ENCODE measurements around the gene LRRC56.
"Not testable (repeated sequence)": the region's sequence is repeated elsewhere in the genome, so short reads cannot be mapped to it uniquely, and the experiment has no call there.

The LRRC56 gene

DNA sequence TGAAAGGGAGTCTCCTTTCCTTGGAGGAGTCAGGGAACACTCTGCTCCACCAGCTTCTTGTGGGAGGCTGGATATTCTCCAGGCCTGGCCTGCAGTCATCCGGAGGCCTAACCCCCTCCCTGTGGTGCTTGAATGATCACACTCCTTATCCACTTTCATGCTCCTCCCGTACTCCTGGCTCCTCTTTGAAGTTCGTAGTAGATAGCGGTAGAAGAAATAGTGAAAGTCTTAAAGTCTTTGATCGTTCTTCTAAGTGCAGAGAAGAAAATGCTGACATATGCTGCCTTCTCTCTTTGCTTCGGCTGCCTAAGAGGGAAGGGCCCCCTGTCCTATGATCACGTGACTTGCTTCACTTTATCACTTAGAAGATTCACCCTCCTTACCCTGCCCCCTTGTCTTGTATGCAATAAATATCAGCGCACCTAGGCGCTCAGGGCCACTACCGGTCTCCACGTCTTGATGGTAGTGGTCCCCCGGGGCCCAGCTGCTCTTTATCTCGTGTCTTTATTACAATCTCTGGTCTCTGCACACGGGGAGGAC lies 36.8 kb downstream of the LRRC56 start:
- not testable (repeated sequence) for H3K27me3 ChIP-seq (ENCODE audit: control insufficient read depth, insufficient read depth, low read length); H3K9ac ChIP-seq (ENCODE audit: low read length); H3K36me3 ChIP-seq (ENCODE audit: control insufficient read depth, insufficient read depth, low read length); H3K9me3 ChIP-seq (ENCODE audit: control insufficient read depth, low read length); H3K4me3 ChIP-seq (ENCODE audit: low read length)
- peaks cover 35% of the 10 kb centered on the region for H3K4me1 ChIP-seq (ENCODE audit: control insufficient read depth, insufficient read depth, low read length)

DNA sequence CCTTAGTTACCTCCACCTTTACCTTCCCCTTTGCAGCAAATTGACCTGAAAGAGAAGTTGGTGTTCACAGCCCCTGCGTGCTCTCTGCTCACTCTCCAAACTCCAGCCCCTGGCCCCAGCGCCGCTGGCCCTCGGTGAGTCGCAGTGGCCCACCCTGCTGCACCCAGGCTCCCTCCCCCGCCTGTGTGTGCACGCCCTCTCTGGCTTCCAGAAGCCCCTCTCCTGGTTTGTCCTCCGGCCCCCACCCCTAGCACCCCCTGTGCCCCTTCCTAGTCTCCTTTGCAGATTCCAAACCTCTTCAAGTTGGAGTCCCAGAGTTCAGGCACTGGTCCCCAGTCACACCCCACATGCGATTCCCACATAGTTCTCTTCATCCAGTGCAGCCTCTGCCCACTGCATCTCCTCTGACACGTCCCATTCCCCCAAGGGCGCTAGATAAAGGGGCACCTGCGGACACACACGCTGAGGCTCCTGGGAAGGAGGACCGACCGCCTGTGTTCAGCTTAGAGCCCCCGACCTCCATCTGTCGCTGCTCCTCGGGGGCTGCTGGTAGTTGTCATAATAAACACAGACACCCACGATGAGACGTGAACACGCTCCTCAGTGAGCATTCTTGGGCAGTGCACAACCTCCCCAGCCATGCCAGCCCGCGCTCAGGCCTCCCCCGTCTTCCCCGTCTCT lies 37.4 kb downstream of the LRRC56 start:
- no peaks in the 10 kb centered on the region for H3K9me3 ChIP-seq (ENCODE audit: control insufficient read depth, low read length)
- H3K36me3 ChIP-seq (ENCODE audit: control insufficient read depth, insufficient read depth, low read length): no peaks in the 10 kb centered on the region
- H3K4me1 ChIP-seq (ENCODE audit: control insufficient read depth, insufficient read depth, low read length): peaks cover 39% of the 10 kb centered on the region
- peak overlapping the region; percentile 19 for H3K4me3 ChIP-seq (ENCODE audit: low read length)
- H3K27me3 ChIP-seq (ENCODE audit: control insufficient read depth, insufficient read depth, low read length): peaks cover 7% of the 10 kb centered on the region
- H3K9ac ChIP-seq (ENCODE audit: low read length): peak overlapping the region; percentile 55

DNA sequence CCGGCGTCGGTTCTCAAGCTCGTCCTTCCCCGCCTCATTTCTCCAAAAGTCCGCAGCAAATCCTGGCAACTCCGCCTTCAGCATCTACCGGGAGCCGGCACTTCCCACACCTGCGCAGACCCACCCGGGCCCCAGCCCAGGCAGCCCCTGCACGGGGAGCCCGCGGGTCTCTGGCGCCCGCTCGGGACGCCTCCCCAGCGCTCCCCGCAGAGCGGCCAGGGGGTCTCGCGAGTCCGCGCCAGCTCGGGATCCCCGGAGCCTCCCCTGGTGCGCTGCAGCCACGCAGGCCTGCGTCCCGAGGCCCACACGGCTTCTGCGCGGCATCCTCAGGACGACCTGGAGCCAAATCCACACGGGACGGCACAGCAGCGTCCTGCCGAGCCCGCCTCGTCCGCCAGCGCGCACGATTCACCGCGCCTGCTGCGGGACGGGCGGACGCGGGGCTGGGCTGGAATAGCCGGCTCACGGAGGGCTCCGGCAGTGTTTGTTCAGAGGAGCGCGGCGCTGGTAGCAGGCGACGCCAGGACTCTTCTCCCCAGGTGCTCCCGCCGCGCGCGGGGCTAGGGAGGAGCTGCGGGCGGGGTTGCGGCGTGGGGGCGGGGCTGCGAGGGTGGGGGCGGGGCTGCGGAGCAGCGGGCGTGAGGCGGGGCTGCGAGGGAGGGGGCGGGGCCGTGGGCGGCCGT lies 38.1 kb downstream of the LRRC56 start:
- H3K4me3 ChIP-seq (ENCODE audit: low read length): peak overlapping the region; percentile 19
- H3K4me1 ChIP-seq (ENCODE audit: control insufficient read depth, insufficient read depth, low read length): peaks cover 45% of the 10 kb centered on the region
- H3K9ac ChIP-seq (ENCODE audit: low read length): peak overlapping the region; percentile 55
- H3K27me3 ChIP-seq (ENCODE audit: control insufficient read depth, insufficient read depth, low read length): peaks cover 7% of the 10 kb centered on the region
- H3K36me3 ChIP-seq (ENCODE audit: control insufficient read depth, insufficient read depth, low read length): no peaks in the 10 kb centered on the region
- H3K9me3 ChIP-seq (ENCODE audit: control insufficient read depth, low read length): no peaks in the 10 kb centered on the region

DNA sequence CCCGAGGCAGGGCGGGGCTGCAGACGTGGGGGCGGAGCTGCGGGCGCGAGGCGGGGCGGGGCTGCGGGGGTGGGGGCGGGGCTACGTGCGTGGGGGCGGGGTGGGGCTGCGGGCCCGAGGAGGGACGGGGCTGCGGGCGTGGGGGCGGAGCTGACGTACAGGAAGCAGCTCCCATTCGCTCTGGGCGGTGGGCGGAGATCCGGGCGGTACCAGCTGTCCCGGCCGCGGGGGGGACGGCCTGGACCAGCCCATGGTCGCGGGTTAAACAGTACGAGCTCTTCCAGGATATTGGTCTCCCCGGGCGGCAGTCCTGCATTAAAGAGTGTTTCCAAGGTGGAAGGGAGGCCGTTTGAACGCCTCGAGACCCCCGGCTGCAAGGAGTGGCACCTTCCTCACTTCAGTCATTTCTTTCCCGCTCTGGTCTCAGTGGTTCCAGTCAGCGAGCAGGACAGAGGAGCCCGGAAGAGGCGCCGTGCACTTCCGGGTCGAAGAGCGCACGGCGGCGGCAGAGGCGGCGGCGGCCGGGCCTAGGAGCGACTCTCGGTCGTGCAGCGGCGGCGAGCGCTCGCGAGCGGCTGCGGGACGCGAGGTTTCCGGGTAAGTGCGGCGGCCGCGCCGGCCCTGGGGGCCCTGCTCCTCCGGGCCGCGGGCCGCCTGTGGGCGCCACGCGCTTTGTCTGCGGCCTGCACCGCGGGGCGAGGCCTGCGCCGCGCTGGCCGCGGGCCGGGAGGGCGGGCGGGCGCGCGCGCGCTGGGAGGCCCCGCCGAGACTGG lies 38.9 kb downstream of the LRRC56 start, which contains the start of gene PHRF1:
PHRF1 (plus strand) TSS at position 475 of the 773 bp plus-strand sequence. CDS start 5,043 bp downstream, outside the sequence.
- no peaks in the 10 kb centered on the region for H3K36me3 ChIP-seq (ENCODE audit: control insufficient read depth, insufficient read depth, low read length)
- no peaks in the 10 kb centered on the region for H3K9me3 ChIP-seq (ENCODE audit: control insufficient read depth, low read length)
- peak within 1 kb of the TSS; percentile 84 for H3K9ac ChIP-seq (ENCODE audit: low read length)
- H3K4me3 ChIP-seq (ENCODE audit: low read length): peak within 1 kb of the TSS; percentile 77
- peaks cover 46% of the 10 kb centered on the region for H3K4me1 ChIP-seq (ENCODE audit: control insufficient read depth, insufficient read depth, low read length)
- H3K27me3 ChIP-seq (ENCODE audit: control insufficient read depth, insufficient read depth, low read length): peaks cover 7% of the 10 kb centered on the region

DNA sequence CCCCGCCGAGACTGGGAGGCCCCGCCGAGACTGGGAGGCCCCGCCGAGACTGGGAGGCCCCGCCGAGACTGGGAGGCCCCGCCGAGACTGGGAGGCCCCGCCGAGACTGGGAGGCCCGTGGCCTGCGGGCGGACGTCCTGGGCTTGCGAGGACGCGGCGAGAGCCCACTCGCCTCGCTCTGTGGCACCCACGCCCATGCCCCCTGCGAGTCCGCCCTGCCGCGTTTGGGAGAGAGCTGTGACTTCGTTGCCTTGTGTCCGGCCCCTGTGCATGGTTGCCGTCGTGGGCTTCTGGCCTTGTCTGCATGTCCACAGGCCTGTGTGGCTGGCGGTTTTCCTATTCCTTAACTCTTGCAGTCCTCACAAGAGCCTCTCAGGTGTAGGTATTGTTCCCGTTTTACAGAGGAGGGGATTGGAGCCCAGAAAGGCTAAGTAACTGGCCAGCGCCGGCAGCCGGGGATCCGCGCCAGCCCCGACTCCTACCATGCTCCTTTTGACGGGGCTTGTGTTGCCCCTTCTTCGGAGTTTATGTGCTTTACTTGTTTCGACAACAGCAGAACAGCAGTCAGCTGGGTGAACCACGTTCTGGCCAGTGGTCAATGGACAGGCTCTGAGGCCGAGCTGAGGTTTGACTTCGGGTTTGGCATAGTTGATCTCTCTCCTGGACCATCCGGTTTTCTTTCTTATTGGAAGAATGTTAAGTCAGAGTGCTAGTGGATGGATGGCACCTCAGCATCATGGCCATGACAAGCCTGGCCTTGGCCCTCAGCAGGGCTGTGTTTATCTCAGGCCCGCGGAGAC lies 39.7 kb downstream of the LRRC56 start:
- H3K4me1 ChIP-seq (ENCODE audit: control insufficient read depth, insufficient read depth, low read length): peaks cover 46% of the 10 kb centered on the region
- no peaks in the 10 kb centered on the region for H3K9me3 ChIP-seq (ENCODE audit: control insufficient read depth, low read length)
- H3K36me3 ChIP-seq (ENCODE audit: control insufficient read depth, insufficient read depth, low read length): no peaks in the 10 kb centered on the region
- peaks cover 7% of the 10 kb centered on the region for H3K27me3 ChIP-seq (ENCODE audit: control insufficient read depth, insufficient read depth, low read length)
- peak overlapping the region; percentile 79 for H3K9ac ChIP-seq (ENCODE audit: low read length)
- peak overlapping the region; percentile 77 for H3K4me3 ChIP-seq (ENCODE audit: low read length)

DNA sequence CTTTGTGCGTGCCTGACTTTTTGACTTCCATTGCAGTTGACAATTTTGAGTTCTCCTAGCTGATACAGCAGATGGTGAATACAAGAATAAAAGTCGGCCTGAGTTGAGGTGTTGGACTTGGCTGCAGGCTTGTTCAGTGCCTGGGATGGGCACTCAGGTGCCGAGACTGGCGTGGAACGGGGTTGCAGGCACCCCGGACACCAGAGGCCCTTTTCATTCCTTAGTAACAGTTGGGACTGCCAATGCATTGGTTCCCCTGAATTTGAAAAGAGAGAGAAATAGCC lies 40.2 kb downstream of the LRRC56 start:
- Histone ChIP-seq H3K9ac (ENCODE audit: low read length) (peak overlapping the region; percentile 79), H3K9me3 (ENCODE audit: control insufficient read depth, low read length) (no peaks in the 10 kb centered on the region), H3K27me3 (ENCODE audit: control insufficient read depth, insufficient read depth, low read length) (peaks cover 7% of the 10 kb centered on the region), H3K36me3 (ENCODE audit: control insufficient read depth, insufficient read depth, low read length) (no peaks in the 10 kb centered on the region), H3K4me1 (ENCODE audit: control insufficient read depth, insufficient read depth, low read length) (peaks cover 46% of the 10 kb centered on the region), H3K4me3 (ENCODE audit: low read length) (peak overlapping the region; percentile 77)

DNA sequence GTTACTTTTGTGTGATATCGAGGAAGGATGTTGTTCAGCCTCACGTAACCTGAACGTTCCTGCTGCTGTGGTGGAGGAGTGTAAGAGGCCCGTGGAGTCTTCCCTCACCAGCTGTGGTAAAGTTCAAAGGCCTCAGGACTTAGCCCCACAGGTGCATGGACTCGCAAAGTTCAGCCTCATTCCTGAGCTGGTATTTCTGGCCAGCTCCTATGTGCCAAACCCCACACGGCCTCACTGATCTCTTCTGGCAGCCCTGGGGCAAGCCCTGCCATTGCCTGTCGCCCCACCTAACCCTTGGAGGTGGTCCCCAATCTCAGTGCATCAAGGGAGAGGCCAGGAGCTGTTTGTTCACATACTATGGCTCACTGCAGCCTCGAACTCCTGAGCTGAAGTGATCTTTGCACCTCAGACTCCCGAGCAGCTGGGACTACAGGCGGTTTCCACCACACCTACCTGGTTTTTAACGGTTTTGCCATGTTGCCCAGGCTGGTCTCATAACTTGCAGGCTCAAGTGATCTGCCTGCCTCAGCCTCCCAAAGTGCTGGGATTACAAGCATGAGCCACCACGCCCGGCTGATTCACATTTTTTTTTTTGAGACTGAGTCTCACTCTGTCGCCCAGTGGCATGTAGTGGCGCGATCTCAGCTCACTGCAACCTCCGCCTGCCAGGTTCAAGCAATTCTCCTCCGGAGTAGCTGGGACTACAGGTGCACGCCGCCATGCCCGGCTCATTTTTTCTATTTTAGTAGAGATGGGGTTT lies 41.1 kb downstream of the LRRC56 start:
- Histone ChIP-seq H3K36me3 (ENCODE audit: control insufficient read depth, insufficient read depth, low read length) (no peaks in the 10 kb centered on the region), H3K9me3 (ENCODE audit: control insufficient read depth, low read length) (no peaks in the 10 kb centered on the region), H3K4me1 (ENCODE audit: control insufficient read depth, insufficient read depth, low read length) (peaks cover 46% of the 10 kb centered on the region), H3K9ac (ENCODE audit: low read length) (peak overlapping the region; percentile 79), H3K4me3 (ENCODE audit: low read length) (peak overlapping the region; percentile 77), H3K27me3 (ENCODE audit: control insufficient read depth, insufficient read depth, low read length) (peaks cover 7% of the 10 kb centered on the region)

DNA sequence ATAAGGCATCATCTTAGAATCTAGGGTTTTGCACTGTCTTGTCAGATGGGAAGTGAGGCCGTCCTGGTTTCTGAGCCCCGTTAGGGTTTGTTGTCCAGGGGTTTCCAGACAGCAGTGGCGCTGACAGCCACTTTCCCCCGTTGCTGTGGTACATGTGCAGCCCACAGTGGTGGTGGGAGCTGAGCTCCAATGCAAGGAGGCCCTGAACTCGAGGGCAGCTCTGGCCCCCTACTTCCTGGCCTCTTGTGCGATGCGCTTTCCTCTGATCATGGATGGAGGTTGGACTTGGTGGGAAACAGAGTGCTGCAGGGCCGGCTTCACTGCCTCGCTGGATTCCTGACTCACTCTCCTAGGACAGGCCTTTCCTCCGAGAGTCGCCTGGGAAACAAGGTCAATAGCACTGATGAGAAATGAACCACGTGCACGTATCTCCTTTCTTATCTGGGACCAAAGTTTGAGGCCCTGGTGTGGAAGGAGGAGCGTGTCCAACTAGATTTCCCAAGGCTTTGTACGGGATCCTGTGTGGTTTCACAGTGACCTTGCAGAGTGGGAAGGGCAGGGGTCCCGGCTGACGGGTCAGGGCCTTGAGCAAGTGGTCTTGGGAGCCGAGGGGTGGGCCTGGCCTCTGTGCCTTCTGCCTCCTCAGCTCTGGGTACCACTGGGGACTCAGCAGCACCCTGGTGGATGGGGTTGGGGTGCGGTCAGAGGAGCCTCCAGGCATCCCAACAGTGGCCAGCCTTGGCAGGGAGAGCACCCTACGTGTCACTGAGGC lies 42.7 kb downstream of the LRRC56 start:
- peaks cover 4% of the 10 kb centered on the region for H3K27me3 ChIP-seq (ENCODE audit: control insufficient read depth, insufficient read depth, low read length)
- H3K9ac ChIP-seq (ENCODE audit: low read length): peak overlapping the region; percentile 2
- peaks cover 37% of the 10 kb centered on the region for H3K4me1 ChIP-seq (ENCODE audit: control insufficient read depth, insufficient read depth, low read length)
- H3K4me3 ChIP-seq (ENCODE audit: low read length): no peak overlapping the region
- H3K36me3 ChIP-seq (ENCODE audit: control insufficient read depth, insufficient read depth, low read length): no peaks in the 10 kb centered on the region
- no peaks in the 10 kb centered on the region for H3K9me3 ChIP-seq (ENCODE audit: control insufficient read depth, low read length)

DNA sequence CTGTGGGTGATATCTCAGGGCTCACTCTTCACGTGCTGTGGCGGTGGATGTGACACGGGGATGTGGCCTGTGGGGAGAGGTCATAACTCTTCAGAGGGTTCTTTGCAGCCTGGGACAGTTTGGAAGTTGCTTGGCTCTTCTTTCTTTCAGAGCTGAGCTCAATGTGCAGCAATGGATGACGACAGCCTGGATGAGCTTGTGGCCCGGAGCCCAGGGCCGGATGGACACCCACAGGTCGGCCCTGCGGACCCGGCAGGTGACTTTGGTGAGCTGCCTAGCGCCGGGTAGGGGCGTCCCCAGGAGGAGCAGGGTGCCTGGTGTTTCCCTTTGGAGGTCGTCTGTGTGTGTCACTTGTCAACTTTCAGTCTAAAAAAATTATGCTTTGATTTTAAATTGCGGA lies 44.0 kb downstream of the LRRC56 start:
- Histone ChIP-seq H3K4me3 (ENCODE audit: low read length) (no peak overlapping the region), H3K27me3 (ENCODE audit: control insufficient read depth, insufficient read depth, low read length) (no peaks in the 10 kb centered on the region), H3K9me3 (ENCODE audit: control insufficient read depth, low read length) (no peaks in the 10 kb centered on the region), H3K4me1 (ENCODE audit: control insufficient read depth, insufficient read depth, low read length) (peaks cover 39% of the 10 kb centered on the region), H3K9ac (ENCODE audit: low read length) (no peak overlapping the region), H3K36me3 (ENCODE audit: control insufficient read depth, insufficient read depth, low read length) (no peaks in the 10 kb centered on the region)

DNA sequence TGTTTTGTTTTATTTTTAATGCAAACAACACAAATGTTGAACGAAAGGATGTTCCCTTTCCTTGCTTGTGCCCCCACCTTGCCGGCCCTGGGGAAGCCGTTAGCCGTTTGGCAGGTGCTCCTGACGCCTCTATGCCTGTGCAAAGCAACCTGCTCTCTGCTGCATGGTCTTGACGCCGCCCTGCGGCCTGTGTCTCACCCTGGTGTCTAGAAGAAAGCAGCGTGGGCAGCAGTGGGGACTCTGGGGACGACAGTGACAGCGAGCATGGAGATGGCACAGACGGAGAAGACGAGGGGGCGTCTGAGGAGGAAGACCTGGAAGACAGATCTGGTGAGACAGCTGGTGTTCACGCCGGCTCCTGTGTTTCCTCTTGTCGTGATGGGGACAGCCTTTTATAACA lies 44.4 kb downstream of the LRRC56 start:
- H3K36me3 ChIP-seq (ENCODE audit: control insufficient read depth, insufficient read depth, low read length): no peaks in the 10 kb centered on the region
- H3K4me3 ChIP-seq (ENCODE audit: low read length): no peak overlapping the region
- no peaks in the 10 kb centered on the region for H3K9me3 ChIP-seq (ENCODE audit: control insufficient read depth, low read length)
- H3K4me1 ChIP-seq (ENCODE audit: control insufficient read depth, insufficient read depth, low read length): peaks cover 40% of the 10 kb centered on the region
- no peak overlapping the region for H3K9ac ChIP-seq (ENCODE audit: low read length)
- H3K27me3 ChIP-seq (ENCODE audit: control insufficient read depth, insufficient read depth, low read length): no peaks in the 10 kb centered on the region

All from mucosa of stomach (tissue), 1 donor.